Measurements from ENCODE around the gene CYB5D1. TPM values are rescaled to one million over a fixed set of nuclear protein-coding genes. Genes with fewer than 3 reads are reported as not detected.

CYB5D1 gene
- total and polyA plus RNA-seq, 9 donors, result 5.9 to 9.3 (median 7.3) TPM

GRCh38 chr17:7839190-7839875 is 18.5 kb upstream of the CYB5D1 start:
- Histone ChIP-seq H3K27ac (ENCODE audit: low read length) (peak overlapping the region; percentile 14), H3K4me1 (ENCODE audit: control insufficient read depth, insufficient read depth, low read length) (peaks cover 73% of the 10 kb centered on the region), H3K36me3 (ENCODE audit: control insufficient read depth, insufficient read depth, low read length) (peaks cover 11% of the 10 kb centered on the region), H3K9me3 (replicated peaks; ENCODE audit: control insufficient read depth, low read depth, low read length) (no peaks in the 10 kb centered on the region), H3K4me3 (ENCODE audit: low read length) (no peak overlapping the region), H3K27me3 (ENCODE audit: control insufficient read depth, insufficient read depth, low read length) (no peaks in the 10 kb centered on the region)
- 68% methylated on average over 4 of the region's 6 CpGs for WGBS (ENCODE audit: insufficient coverage)
- DNase-seq, result no peak

GRCh38 chr17:7839876-7840261 is 17.9 kb upstream of the CYB5D1 start:
- H3K4me1 ChIP-seq (ENCODE audit: control insufficient read depth, insufficient read depth, low read length), result peaks cover 69% of the 10 kb centered on the region
- no peaks in the 10 kb centered on the region for H3K9me3 ChIP-seq (replicated peaks; ENCODE audit: control insufficient read depth, low read depth, low read length)
- no peak overlapping the region for H3K4me3 ChIP-seq (ENCODE audit: low read length)
- no CpG with 5 or more reads among the region's 2 CpGs for WGBS (ENCODE audit: insufficient coverage)
- peaks cover 11% of the 10 kb centered on the region for H3K36me3 ChIP-seq (ENCODE audit: control insufficient read depth, insufficient read depth, low read length)
- peak; percentile 43 for DNase-seq
- H3K27ac ChIP-seq (ENCODE audit: low read length), result no peak overlapping the region
- no peaks in the 10 kb centered on the region for H3K27me3 ChIP-seq (ENCODE audit: control insufficient read depth, insufficient read depth, low read length)

GRCh38 chr17:7840441-7840840 is 17.4 kb upstream of the CYB5D1 start:
- Histone ChIP-seq H3K27ac (ENCODE audit: low read length) (no peak overlapping the region), H3K27me3 (ENCODE audit: control insufficient read depth, insufficient read depth, low read length) (no peaks in the 10 kb centered on the region), H3K4me1 (ENCODE audit: control insufficient read depth, insufficient read depth, low read length) (peaks cover 71% of the 10 kb centered on the region), H3K9me3 (replicated peaks; ENCODE audit: control insufficient read depth, low read depth, low read length) (no peaks in the 10 kb centered on the region), H3K4me3 (ENCODE audit: low read length) (no peak overlapping the region), H3K36me3 (ENCODE audit: control insufficient read depth, insufficient read depth, low read length) (peaks cover 17% of the 10 kb centered on the region)
- WGBS (ENCODE audit: insufficient coverage), result no CpG with 5 or more reads among the region's 1 CpG
- no peak for DNase-seq

GRCh38 chr17:7840875-7841274 is 16.9 kb upstream of the CYB5D1 start:
- peaks cover 70% of the 10 kb centered on the region for H3K4me1 ChIP-seq (ENCODE audit: control insufficient read depth, insufficient read depth, low read length)
- no peaks in the 10 kb centered on the region for H3K27me3 ChIP-seq (ENCODE audit: control insufficient read depth, insufficient read depth, low read length)
- DNase-seq, result no peak
- peak overlapping the region; percentile 98 for H3K27ac ChIP-seq (ENCODE audit: low read length)
- WGBS (ENCODE audit: insufficient coverage), result no CpG with 5 or more reads among the region's 1 CpG
- H3K4me3 ChIP-seq (ENCODE audit: low read length), result peak overlapping the region; percentile 61
- no peaks in the 10 kb centered on the region for H3K9me3 ChIP-seq (replicated peaks; ENCODE audit: control insufficient read depth, low read depth, low read length)
- H3K36me3 ChIP-seq (ENCODE audit: control insufficient read depth, insufficient read depth, low read length), result peaks cover 20% of the 10 kb centered on the region

GRCh38 chr17:7841396-7841914 is 16.3 kb upstream of the CYB5D1 start:
- H3K9me3 ChIP-seq (replicated peaks; ENCODE audit: control insufficient read depth, low read depth, low read length), result no peaks in the 10 kb centered on the region
- DNase-seq, result peak; percentile 93
- 3% methylated on average over 26 of the region's 34 CpGs for WGBS (ENCODE audit: insufficient coverage)
- peak overlapping the region; percentile 61 for H3K4me3 ChIP-seq (ENCODE audit: low read length)
- H3K27ac ChIP-seq (ENCODE audit: low read length), result peak overlapping the region; percentile 98
- peaks cover 64% of the 10 kb centered on the region for H3K4me1 ChIP-seq (ENCODE audit: control insufficient read depth, insufficient read depth, low read length)
- H3K27me3 ChIP-seq (ENCODE audit: control insufficient read depth, insufficient read depth, low read length), result no peaks in the 10 kb centered on the region
- peaks cover 25% of the 10 kb centered on the region for H3K36me3 ChIP-seq (ENCODE audit: control insufficient read depth, insufficient read depth, low read length)

- Histone ChIP-seq H3K36me3 (ENCODE audit: control insufficient read depth, insufficient read depth, low read length) (peaks cover 30% of the 10 kb centered on the region), H3K27ac (ENCODE audit: low read length) (peak overlapping the region; percentile 98), H3K4me3 (ENCODE audit: low read length) (peak overlapping the region; percentile 61), H3K27me3 (ENCODE audit: control insufficient read depth, insufficient read depth, low read length) (no peaks in the 10 kb centered on the region), H3K9me3 (replicated peaks; ENCODE audit: control insufficient read depth, low read depth, low read length) (no peaks in the 10 kb centered on the region), H3K4me1 (ENCODE audit: control insufficient read depth, insufficient read depth, low read length) (peaks cover 59% of the 10 kb centered on the region)
- DNase-seq, result peak; percentile 96
- under 1% methylated on average over 42 of the region's 46 CpGs for WGBS (ENCODE audit: insufficient coverage)
Measured at GRCh38 chr17:7841915-7842379, 15.9 kb upstream of the CYB5D1 start.

GRCh38 chr17:7842380-7843256 is 15.2 kb upstream of the CYB5D1 start:
- DNase-seq, result peak; percentile 91
- under 1% methylated on average over 40 of the region's 47 CpGs for WGBS (ENCODE audit: insufficient coverage)
- peaks cover 35% of the 10 kb centered on the region for H3K36me3 ChIP-seq (ENCODE audit: control insufficient read depth, insufficient read depth, low read length)

GRCh38 chr17:7843257-7843535 is 14.6 kb upstream of the CYB5D1 start:
- Histone ChIP-seq H3K4me3 (ENCODE audit: low read length) (peak overlapping the region; percentile 61), H3K27me3 (ENCODE audit: control insufficient read depth, insufficient read depth, low read length) (no peaks in the 10 kb centered on the region), H3K36me3 (ENCODE audit: control insufficient read depth, insufficient read depth, low read length) (peaks cover 40% of the 10 kb centered on the region), H3K9me3 (replicated peaks; ENCODE audit: control insufficient read depth, low read depth, low read length) (no peaks in the 10 kb centered on the region), H3K4me1 (ENCODE audit: control insufficient read depth, insufficient read depth, low read length) (peaks cover 49% of the 10 kb centered on the region), H3K27ac (ENCODE audit: low read length) (peak overlapping the region; percentile 98)
- no peak for DNase-seq
- WGBS (ENCODE audit: insufficient coverage), result 0% methylated on average over 17 of the region's 17 CpGs

More at GRCh38 chr17:7842380-7843256, 15.2 kb upstream of the CYB5D1 start:
- Histone ChIP-seq H3K4me1 (ENCODE audit: control insufficient read depth, insufficient read depth, low read length) (peaks cover 53% of the 10 kb centered on the region), H3K27ac (ENCODE audit: low read length) (peak overlapping the region; percentile 98), H3K9me3 (replicated peaks; ENCODE audit: control insufficient read depth, low read depth, low read length) (no peaks in the 10 kb centered on the region), H3K27me3 (ENCODE audit: control insufficient read depth, insufficient read depth, low read length) (no peaks in the 10 kb centered on the region), H3K4me3 (ENCODE audit: low read length) (peak overlapping the region; percentile 61)

- Histone ChIP-seq H3K27ac (ENCODE audit: low read length) (peak overlapping the region; percentile 98), H3K27me3 (ENCODE audit: control insufficient read depth, insufficient read depth, low read length) (no peaks in the 10 kb centered on the region), H3K36me3 (ENCODE audit: control insufficient read depth, insufficient read depth, low read length) (peaks cover 46% of the 10 kb centered on the region), H3K4me1 (ENCODE audit: control insufficient read depth, insufficient read depth, low read length) (peaks cover 45% of the 10 kb centered on the region), H3K9me3 (replicated peaks; ENCODE audit: control insufficient read depth, low read depth, low read length) (no peaks in the 10 kb centered on the region), H3K4me3 (ENCODE audit: low read length) (peak overlapping the region; percentile 61)
- peak; percentile 89 for DNase-seq
- WGBS (ENCODE audit: insufficient coverage), result under 1% methylated on average over 51 of the region's 61 CpGs
Measured at GRCh38 chr17:7843536-7844291, 14.1 kb upstream of the CYB5D1 start.

All from muscle of leg (tissue), 11 donors.